ENCODE data around the gene ARAP1. TPM values are rescaled to one million over a fixed set of nuclear protein-coding genes. Genes with fewer than 3 reads are reported as not detected.

Gene ARAP1
- total RNA-seq, 4 donors from 2014 or later: 122 to 285 (median 145) TPM

DNA sequence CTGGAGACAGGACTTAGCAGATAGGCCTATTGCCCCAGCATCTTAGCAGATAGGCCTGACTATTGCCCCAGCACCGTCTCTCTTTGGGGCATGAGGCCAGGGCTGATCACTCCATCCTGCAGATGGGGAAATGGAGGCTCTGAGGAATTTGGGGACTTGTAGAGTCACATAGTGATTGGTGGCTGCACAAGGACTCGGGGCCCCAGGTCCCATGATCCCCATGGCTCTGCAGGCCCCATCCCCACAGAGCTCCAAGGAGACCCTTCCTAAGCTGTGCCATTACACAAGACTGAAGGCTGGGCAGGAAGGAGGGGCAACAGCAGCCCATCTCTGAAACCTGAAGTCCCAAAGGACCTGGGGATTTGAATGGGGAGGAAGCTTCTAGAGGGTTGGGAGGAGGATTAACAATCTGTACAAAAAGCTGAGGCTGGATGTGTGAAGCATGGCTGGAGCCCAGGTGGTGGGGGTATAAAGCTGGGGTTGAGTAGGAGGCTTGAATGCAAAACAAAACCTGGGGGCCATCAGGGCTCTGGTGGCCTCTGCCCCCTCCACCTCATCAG, 1.6 kb downstream of the ARAP1 start:
- Histone ChIP-seq H3K27me3 (no peaks in the 10 kb centered on the region), H3K27ac (peak overlapping the region in 2 of 4 donors; percentile 67 to 86), H3K4me3 (peak overlapping the region in 1 of 4 donors; percentile 86), H3K4me1 (peaks cover 0 to 56% (median 12%) of the 10 kb centered on the region in 4 donors), H3K36me3 (peaks cover 0 to 5% (median 0%) of the 10 kb centered on the region in 3 donors), H3K9me3 (no peaks in the 10 kb centered on the region)
- DNase-seq: no peak
- TF ChIP-seq POLR2A (IDR thresholded peaks at IDR 0.05): no peak
- TF ChIP-seq, protein P1, sequence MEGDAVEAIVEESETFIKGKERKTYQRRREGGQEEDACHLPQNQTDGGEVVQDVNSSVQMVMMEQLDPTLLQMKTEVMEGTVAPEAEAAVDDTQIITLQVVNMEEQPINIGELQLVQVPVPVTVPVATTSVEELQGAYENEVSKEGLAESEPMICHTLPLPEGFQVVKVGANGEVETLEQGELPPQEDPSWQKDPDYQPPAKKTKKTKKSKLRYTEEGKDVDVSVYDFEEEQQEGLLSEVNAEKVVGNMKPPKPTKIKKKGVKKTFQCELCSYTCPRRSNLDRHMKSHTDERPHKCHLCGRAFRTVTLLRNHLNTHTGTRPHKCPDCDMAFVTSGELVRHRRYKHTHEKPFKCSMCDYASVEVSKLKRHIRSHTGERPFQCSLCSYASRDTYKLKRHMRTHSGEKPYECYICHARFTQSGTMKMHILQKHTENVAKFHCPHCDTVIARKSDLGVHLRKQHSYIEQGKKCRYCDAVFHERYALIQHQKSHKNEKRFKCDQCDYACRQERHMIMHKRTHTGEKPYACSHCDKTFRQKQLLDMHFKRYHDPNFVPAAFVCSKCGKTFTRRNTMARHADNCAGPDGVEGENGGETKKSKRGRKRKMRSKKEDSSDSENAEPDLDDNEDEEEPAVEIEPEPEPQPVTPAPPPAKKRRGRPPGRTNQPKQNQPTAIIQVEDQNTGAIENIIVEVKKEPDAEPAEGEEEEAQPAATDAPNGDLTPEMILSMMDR (IDR thresholded peaks at IDR 0.05): no peak

DNA sequence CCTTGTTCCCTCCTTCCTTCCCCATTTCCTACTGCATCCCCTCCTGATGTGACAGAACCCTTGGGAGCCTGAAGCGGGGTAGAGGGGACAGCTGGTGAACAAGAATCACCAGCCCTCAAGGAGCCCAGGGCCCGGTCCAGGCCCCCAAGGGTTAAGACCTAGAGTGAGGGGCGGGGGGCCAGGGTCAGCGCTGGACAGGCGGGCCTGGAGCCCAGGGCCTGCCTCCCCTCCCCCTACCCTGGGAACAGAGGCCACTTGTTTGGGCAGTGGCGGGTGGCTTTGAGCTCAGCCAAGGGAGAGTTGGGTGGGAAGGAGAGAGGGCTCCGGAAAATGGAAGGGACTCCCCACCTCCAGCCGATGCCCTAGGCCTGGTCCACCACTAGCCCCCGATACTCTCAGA, 2.1 kb downstream of the ARAP1 start:
- Histone ChIP-seq H3K27me3 (no peaks in the 10 kb centered on the region), H3K9me3 (no peaks in the 10 kb centered on the region), H3K4me3 (no peak overlapping the region), H3K36me3 (peaks cover 0 to 5% (median 0%) of the 10 kb centered on the region in 3 donors), H3K27ac (no peak overlapping the region), H3K4me1 (peaks cover 0 to 58% (median 12%) of the 10 kb centered on the region in 4 donors)
- TF ChIP-seq, protein P1 (IDR thresholded peaks at IDR 0.05): no peak
- no peak for TF ChIP-seq POLR2A (IDR thresholded peaks at IDR 0.05)
- no peak for DNase-seq

DNA sequence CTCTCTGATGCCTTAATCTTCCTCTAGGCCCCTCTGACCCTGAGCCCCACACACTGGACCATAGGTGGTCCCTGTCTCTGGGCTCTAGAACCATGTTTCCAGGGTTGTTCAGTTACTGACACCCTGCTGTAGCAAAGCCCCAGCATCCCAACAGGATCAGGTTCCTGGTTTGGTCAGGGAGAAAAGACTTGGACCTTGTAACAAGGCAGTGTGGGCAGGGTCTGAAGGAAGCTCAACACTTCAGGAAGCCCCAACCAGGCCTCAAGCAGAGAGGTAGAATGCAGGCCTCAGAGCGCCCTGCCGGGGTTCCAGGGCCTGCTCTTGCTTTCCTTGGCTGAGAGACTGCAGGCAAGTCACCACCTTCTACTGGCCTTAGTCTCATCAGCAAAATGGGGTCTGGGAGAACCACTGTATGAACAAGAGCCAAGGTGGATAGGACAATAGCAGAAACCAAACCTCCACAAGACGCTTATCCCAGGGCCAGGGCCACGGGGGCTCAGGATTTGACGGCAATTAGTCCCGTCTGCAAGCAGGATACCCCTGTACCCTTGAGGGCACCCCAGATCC, 4.8 kb downstream of the ARAP1 start:
- Histone ChIP-seq H3K9me3 (no peaks in the 10 kb centered on the region), H3K27me3 (no peaks in the 10 kb centered on the region), H3K4me1 (peaks cover 0 to 61% (median 21%) of the 10 kb centered on the region in 4 donors), H3K27ac (peak overlapping the region in 1 of 4 donors; percentile 6), H3K4me3 (no peak overlapping the region), H3K36me3 (no peaks in the 10 kb centered on the region)
- no peak for DNase-seq
- no peak for TF ChIP-seq POLR2A (IDR thresholded peaks at IDR 0.05)
- TF ChIP-seq, protein P1 (IDR thresholded peaks at IDR 0.05): no peak

DNA sequence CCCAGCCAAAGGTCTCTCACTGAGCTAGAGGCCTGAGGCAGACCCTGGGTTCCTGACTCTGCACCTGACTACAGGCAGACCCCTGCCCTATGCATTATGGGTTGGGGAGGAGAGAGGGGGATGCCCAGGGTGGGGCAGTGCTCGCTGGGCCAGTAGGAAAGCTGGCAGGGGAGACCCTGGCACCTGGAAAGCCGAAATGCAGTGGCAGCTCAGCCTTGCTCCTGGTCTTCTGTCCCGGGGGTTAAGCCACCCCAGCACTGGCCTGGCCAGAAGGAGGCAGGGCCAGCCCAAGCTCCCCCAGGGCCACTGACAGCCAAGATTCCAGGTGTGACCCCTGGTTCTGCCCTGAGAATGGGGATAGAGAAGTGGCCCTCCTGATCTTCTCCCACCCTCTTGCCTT, 5.4 kb downstream of the ARAP1 start:
- Histone ChIP-seq H3K4me1 (peaks cover 0 to 63% (median 27%) of the 10 kb centered on the region in 4 donors), H3K27me3 (no peaks in the 10 kb centered on the region), H3K27ac (peak overlapping the region in 1 of 4 donors; percentile 48), H3K9me3 (no peaks in the 10 kb centered on the region), H3K36me3 (no peaks in the 10 kb centered on the region), H3K4me3 (no peak overlapping the region)
- DNase-seq: no peak
- TF ChIP-seq POLR2A (IDR thresholded peaks at IDR 0.05): no peak
- TF ChIP-seq, protein P1 (IDR thresholded peaks at IDR 0.05): no peak

DNA sequence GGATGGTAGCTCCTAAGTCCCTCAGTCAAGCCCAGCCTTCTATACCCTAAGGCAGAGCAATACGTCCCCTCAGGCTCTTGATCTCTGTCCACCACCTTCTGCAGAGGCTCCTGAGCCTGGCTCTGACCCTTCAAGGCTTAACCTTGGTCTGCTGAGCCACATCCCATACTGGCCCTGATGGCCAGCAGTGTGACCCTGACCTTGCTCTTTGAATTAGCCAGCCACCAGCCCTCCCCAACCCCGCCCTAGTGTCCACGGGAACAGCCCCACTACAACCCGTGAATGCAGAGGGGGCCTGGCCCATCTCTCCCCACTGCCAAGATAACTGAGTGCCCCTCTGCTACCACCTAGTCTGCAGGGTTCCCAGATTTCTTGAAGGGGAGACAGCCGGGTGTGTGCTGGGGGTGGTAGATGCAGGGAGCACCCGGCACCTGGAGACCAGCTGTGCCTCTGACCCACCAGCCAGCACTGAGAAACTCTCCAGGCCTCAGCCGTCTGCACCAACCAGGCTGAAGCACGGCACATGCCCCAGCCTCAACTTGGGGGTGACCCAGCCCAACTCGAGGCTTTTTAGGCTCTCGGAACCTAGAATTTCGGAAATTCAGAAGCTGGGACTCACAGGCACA, 6.2 kb downstream of the ARAP1 start:
- Histone ChIP-seq H3K4me1 (peaks cover 0 to 63% (median 31%) of the 10 kb centered on the region in 4 donors), H3K9me3 (no peaks in the 10 kb centered on the region), H3K36me3 (no peaks in the 10 kb centered on the region), H3K4me3 (no peak overlapping the region), H3K27ac (peak overlapping the region in 1 of 4 donors; percentile 82), H3K27me3 (no peaks in the 10 kb centered on the region)
- no peak for DNase-seq
- no peak for TF ChIP-seq POLR2A (IDR thresholded peaks at IDR 0.05)
- TF ChIP-seq, protein P1 (IDR thresholded peaks at IDR 0.05): no peak

Measured in Peyer's patch (tissue), 4 donors.